Heart right ventricle (tissue), 16 donors: Measurements from ENCODE around the gene ASPN. TPM values are rescaled to one million over a fixed set of nuclear protein-coding genes. Genes with fewer than 3 reads are reported as not detected.
A peak's percentile ranks its signal among the peaks of the same experiment; 100 is the strongest.

Source experiments
- ATAC-seq, 8 donors: fragments of 200-7000 bp; cut with Tn5 transposase; one replicate each; pipeline ENCODE4 v1.9.1; 2020; ENCODE audit warnings: mild to moderate bottlenecking in 8 of 8, moderate library complexity in 8 of 8, moderate number of reproducible peaks in 1 of 8
- DNase-seq, 2 donors: peaks; one replicate each; pipeline ENCODE4 v3.0.0-alpha.2; 2020
- H3K27ac ChIP-seq, 10 donors: fragments of 200-600 bp; sonication (generic) in 2 of 10; one replicate each; pipeline versions ENCODE4 v1.5.0 to v1.8.0; 2020 to 2022; ENCODE audit warnings: mild to moderate bottlenecking in 3 of 10
- H3K27me3 ChIP-seq, 7 donors: fragments of 200-600 bp; one replicate each; pipeline ENCODE4 v1.8.0; 2021 to 2022; ENCODE audit warnings: mild to moderate bottlenecking in 2 of 7
- H3K36me3 ChIP-seq, 9 donors: fragments of 200-600 bp; sonication (generic) in 1 of 9; one replicate each; pipeline versions ENCODE4 v1.5.0 to v1.8.0; 2020 to 2022; ENCODE audit warnings: mild to moderate bottlenecking in 2 of 9
- H3K4me1 ChIP-seq, 9 donors: fragments of 200-600 bp; sonication (generic) in 1 of 9; one replicate each; pipeline versions ENCODE4 v1.5.0 to v1.8.0; 2020 to 2022; ENCODE audit warnings: mild to moderate bottlenecking in 4 of 9
- H3K4me3 ChIP-seq, 10 donors: fragments of 200-600 bp; sonication (generic) in 2 of 10; one replicate each; pipeline versions ENCODE4 v1.5.0 to v1.8.0; 2020 to 2022; ENCODE audit warnings: mild to moderate bottlenecking in 7 of 10, moderate library complexity in 2 of 10
- H3K9me3 ChIP-seq, 11 donors: fragments of 200-600 bp in 10 of 11; sonication (generic) in 2 of 11; one replicate each; pipeline versions ENCODE4 v1.5.0 to v1.8.0; 2013 to 2022; ENCODE audit warnings: mild to moderate bottlenecking in 2 of 11, control low read depth in 1 of 11, moderate library complexity in 1 of 11
- WGBS, 2 donors: extraction: QIAGEN DNeasy Blood & Tissue Kit; methylation state at CpG; one replicate each; pipeline ENCODE4 v1.1.7; 2013; ENCODE audit warnings: inconsistent platforms in 1 of 2; 5-methylcytosine and 5-hydroxymethylcytosine counted together
- intact Hi-C, 10 donors: fragments of 100-400 bp; cut with DNase I; formaldehyde crosslinking; loops; one replicate each; pipeline versions ENCODE4 v1.11.1 to v1.14.2; 2022
- polyA plus RNA-seq, 2 donors: library from polyadenylated mRNA; stranded (reverse); fragments of 200-250 nt; gene quantifications; one replicate each; pipeline ENCODE4 v1.2.3, GENCODE V29; 2013
- total RNA-seq, 10 donors: library from RNA; stranded (reverse); fragmentation: NEBNext Ultra II Directional in 3 of 10; extraction: Animal tissue kit (Norgen Biotek cat#: 25700) in 3 of 10; gene quantifications; one replicate each; pipeline versions ENCODE4 v1.2.1 to v1.2.4, GENCODE V29; 2021 to 2023
- TF ChIP-seq, protein P1 (sequence below), 9 donors: fragments of 200-600 bp; sonication (generic) in 2 of 9; IDR thresholded peaks; one replicate each; pipeline versions ENCODE4 v1.5.0 to v1.8.0; 2021 to 2022; ENCODE audit warnings: antibody characterized with exemption in 9 of 9, mild to moderate bottlenecking in 5 of 9, moderate library complexity in 1 of 9
- donor health status: Arrhythmogenic right ventricular cardiomyopathy.
- donor health status: ischemic (EF 13 %, LVEDD 7.1; RV severe dilation, severe dysfunction).
- donor health status: healthy with polysubstance abuse.
- donor health status: DM: no; HTN: yes; CAD: no.
- donor health status: DM: no; HTN: no; CAD: no.
- donor health status: ischemic (EF 25% LVEDD 6.9; RV normal size, moderate dysfunction).
- donor health status: ischemic (EF 25% LVEDD 5.7; RV mildly dilated, moderate dysfunction).
- donor health status: healthy.
- donor health status: DM: yes; HTN: yes; CAD: no.
- donor health status: Ischemic cardiomyopathy.
- donor health status: ischemic (EF 35%, LVEDD 5.7; RV mildly dilated, moderate dysfunction).
- donor health status: nonischemic (EF 11% LVEDD 7.7; RV severe dilation, severe dysfunction).
- donor health status: DM: yes; HTN: yes; CAD: no.
- donor health status: PGD.
- donor health status: ischemic (EF 29% LVEDD 5.4; RV normal size, mild dysfunction).
- donor health status: nonischemic (EF 23%, LVEDD 6.1; RV moderate dilation, normal function).

The ASPN gene
- total and polyA plus RNA-seq, 12 donors, result 2.3 to 29.6 (median 16.9) TPM

GRCh38 chr9:92527832-92528521, 45.7 kb upstream of the ASPN start:
- intact Hi-C loops, result loop anchor here in 1 of 10 donors (2.0 kb wide), 1 partner anchor 47 kb away; no protein-coding TSS in a partner anchor
- 62 to 65% methylated on average over 4 of the region's 4 CpGs for WGBS, 2 donors
- peaks cover 0 to 35% (median 2%) of the 10 kb centered on the region in 11 donors for H3K9me3 ChIP-seq
- H3K4me1 ChIP-seq, result peaks cover 0 to 31% (median 5%) of the 10 kb centered on the region in 9 donors
- TF ChIP-seq, protein P1, sequence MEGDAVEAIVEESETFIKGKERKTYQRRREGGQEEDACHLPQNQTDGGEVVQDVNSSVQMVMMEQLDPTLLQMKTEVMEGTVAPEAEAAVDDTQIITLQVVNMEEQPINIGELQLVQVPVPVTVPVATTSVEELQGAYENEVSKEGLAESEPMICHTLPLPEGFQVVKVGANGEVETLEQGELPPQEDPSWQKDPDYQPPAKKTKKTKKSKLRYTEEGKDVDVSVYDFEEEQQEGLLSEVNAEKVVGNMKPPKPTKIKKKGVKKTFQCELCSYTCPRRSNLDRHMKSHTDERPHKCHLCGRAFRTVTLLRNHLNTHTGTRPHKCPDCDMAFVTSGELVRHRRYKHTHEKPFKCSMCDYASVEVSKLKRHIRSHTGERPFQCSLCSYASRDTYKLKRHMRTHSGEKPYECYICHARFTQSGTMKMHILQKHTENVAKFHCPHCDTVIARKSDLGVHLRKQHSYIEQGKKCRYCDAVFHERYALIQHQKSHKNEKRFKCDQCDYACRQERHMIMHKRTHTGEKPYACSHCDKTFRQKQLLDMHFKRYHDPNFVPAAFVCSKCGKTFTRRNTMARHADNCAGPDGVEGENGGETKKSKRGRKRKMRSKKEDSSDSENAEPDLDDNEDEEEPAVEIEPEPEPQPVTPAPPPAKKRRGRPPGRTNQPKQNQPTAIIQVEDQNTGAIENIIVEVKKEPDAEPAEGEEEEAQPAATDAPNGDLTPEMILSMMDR (IDR thresholded peaks at IDR 0.05), result no peak
- H3K27ac ChIP-seq, result peak overlapping the region in 8 of 10 donors; percentile 22 to 83 (median 54)
- H3K27me3 ChIP-seq, result no peaks in the 10 kb centered on the region
- DNase-seq (peak in 1 of 2 donors; percentile 15), ATAC-seq (peak; percentile 59 to 90 (median 78))
- peak overlapping the region in 1 of 10 donors; percentile 13 for H3K4me3 ChIP-seq
- H3K36me3 ChIP-seq, result no peaks in the 10 kb centered on the region

- peaks cover 0 to 31% (median 5%) of the 10 kb centered on the region in 9 donors for H3K4me1 ChIP-seq
- H3K4me3 ChIP-seq, result no peak overlapping the region
- TF ChIP-seq, protein P1 (IDR thresholded peaks at IDR 0.05), result no peak
- no peaks in the 10 kb centered on the region for H3K27me3 ChIP-seq
- no peak for DNase-seq
- H3K36me3 ChIP-seq, result no peaks in the 10 kb centered on the region
- ATAC-seq, result no peak
- intact Hi-C loops, result no loop called here
- peaks cover 0 to 30% (median 2%) of the 10 kb centered on the region in 11 donors for H3K9me3 ChIP-seq
- H3K27ac ChIP-seq, result peak overlapping the region in 6 of 10 donors; percentile 23 to 83 (median 63)
- 96 to 97% methylated on average over 2 of the region's 2 CpGs for WGBS, 2 donors
These were observed 45.1 kb upstream of the ASPN start for GRCh38 chr9:92527291-92527828.

DNA sequence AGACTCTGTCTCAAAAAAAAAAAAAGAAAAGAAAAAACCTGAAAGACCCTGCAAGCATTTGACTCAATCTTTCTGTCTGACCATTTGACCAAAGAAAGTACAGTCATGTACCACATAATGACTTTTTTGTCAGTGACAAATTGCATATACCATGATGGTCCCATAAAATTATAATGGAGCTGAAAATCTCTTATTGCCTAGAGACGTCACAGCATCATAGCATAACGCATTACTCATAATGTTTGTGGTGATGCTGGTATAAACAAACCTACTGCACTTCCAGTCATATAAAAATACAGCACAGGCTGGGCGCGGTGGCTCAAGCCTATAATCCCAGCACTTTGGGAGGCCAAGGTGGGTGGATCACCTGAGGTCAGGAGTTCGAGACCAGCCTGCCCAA, 43.0 kb upstream of the ASPN start:
- no peak for ATAC-seq
- 94 to 98% methylated on average over 5 of the region's 5 CpGs for WGBS, 2 donors
- H3K36me3 ChIP-seq, result peaks cover 0 to 14% (median 0%) of the 10 kb centered on the region in 9 donors

GRCh38 chr9:92524881-92525280, 42.6 kb upstream of the ASPN start:
- Histone ChIP-seq H3K27me3 (no peaks in the 10 kb centered on the region), H3K9me3 (peaks cover 0 to 6% (median 0%) of the 10 kb centered on the region in 11 donors), H3K36me3 (peaks cover 0 to 18% (median 0%) of the 10 kb centered on the region in 9 donors), H3K4me3 (no peak overlapping the region), H3K4me1 (peaks cover 0 to 31% (median 5%) of the 10 kb centered on the region in 9 donors), H3K27ac (no peak overlapping the region)
- WGBS, 2 donors, result 94 to 98% methylated on average over 1 of the region's 1 CpG
- TF ChIP-seq, protein P1 (IDR thresholded peaks at IDR 0.05), result no peak
- DNase-seq (no peak), ATAC-seq (no peak)
- intact Hi-C loops, result no loop called here

More for the DNA sequence above, 43.0 kb upstream of the ASPN start:
- intact Hi-C loops, result no loop called here
- Histone ChIP-seq H3K9me3 (peaks cover 0 to 9% (median 0%) of the 10 kb centered on the region in 11 donors), H3K27me3 (no peaks in the 10 kb centered on the region), H3K4me3 (no peak overlapping the region), H3K4me1 (peaks cover 0 to 31% (median 5%) of the 10 kb centered on the region in 9 donors), H3K27ac (no peak overlapping the region)
- DNase-seq, result no peak
- TF ChIP-seq, protein P1 (IDR thresholded peaks at IDR 0.05), result no peak
